GM12878 (cell line): ENCODE measurements around the gene BTBD9. TPM values are rescaled to one million over a fixed set of nuclear protein-coding genes. Genes with fewer than 3 reads are reported as not detected.

Source experiments
- BMI1 ChIP-seq: fragments of 450-650 bp; IDR thresholded peaks from 2 replicates; pipeline ENCODE4 v1.6.1; 2016; ENCODE audit warnings: mild to moderate bottlenecking, moderate library complexity, borderline replicate concordance
- CREB1 ChIP-seq: IDR thresholded peaks from 2 replicates; pipeline ENCODE4 v1.6.1; 2012; ENCODE audit warnings: low read depth, mild to moderate bottlenecking, inconsistent platforms
- JUNB ChIP-seq: IDR thresholded peaks from 2 replicates; pipeline ENCODE4 v1.6.1; 2016; ENCODE audit warnings: antibody characterized with exemption, mild to moderate bottlenecking
- RAD51 ChIP-seq: fragments of 450-650 bp; IDR thresholded peaks from 2 replicates; pipeline ENCODE4 v1.6.1; 2016; ENCODE audit warnings: moderate library complexity, mild to moderate bottlenecking, inconsistent platforms
- RB1 ChIP-seq: fragments of 450-650 bp; formaldehyde crosslinking; IDR thresholded peaks from 2 replicates; pipeline ENCODE4 v1.6.1; 2017; ENCODE audit warnings: mild to moderate bottlenecking, borderline replicate concordance
- SPI1 ChIP-seq: IDR thresholded peaks from 2 replicates; pipeline ENCODE4 v1.6.1; 2011; ENCODE audit warnings: low read depth, mild to moderate bottlenecking, low read length, moderate library complexity, borderline replicate concordance; ENCODE audit not compliant: insufficient read depth
- polyA plus RNA-seq, 11 experiments: library from polyadenylated mRNA; depleted of rRNA in 4 of 11; unstranded in 6 of 11; stranded (reverse) in 5 of 11; fragments of >200 nt; fragmentation: Nextera tagmentation in 4 of 11; fragmentation: Illumina TruSeq in 1 of 11; extraction: Ambion mirVana in 4 of 11; extraction: Trizol in 1 of 11; gene quantifications; 1 replicate in 1 of 11; 2 replicates in 10 of 11; pipeline versions ENCODE4 v1.2.1 to v1.2.3, GENCODE V29; 2011 to 2016; ENCODE audit warnings: inconsistent platforms in 2 of 11, missing spikeins in 2 of 11, low read depth in 1 of 11
- total RNA-seq, 4 experiments: library from RNA; depleted of rRNA in 3 of 4; stranded (reverse); fragments of >200 nt in 3 of 4; fragmentation: Illumina TruSeq in 1 of 4; extraction: Trizol in 1 of 4; gene quantifications; 2 replicates each; pipeline versions ENCODE4 v1.2.1 to v1.2.3, GENCODE V29; 2013 to 2021
- TF ChIP-seq, protein P1 (sequence below), 3 experiments: IDR thresholded peaks in 2 of 3; conservative IDR thresholded peaks in 1 of 3; 2 replicates each; pipeline ENCODE4 v1.5.1; 2011; ENCODE audit warnings: low read depth in 3 of 3, low read length in 3 of 3, mild to moderate bottlenecking in 3 of 3, control low read depth in 2 of 3, moderate library complexity in 2 of 3, inconsistent platforms in 1 of 3, mixed read lengths in 1 of 3; ENCODE audit not compliant: control insufficient read depth in 2 of 3, insufficient read depth in 1 of 3; ENCODE audit errors: extremely low read depth in 1 of 3
- TF ChIP-seq, protein P2 (sequence below): fragments of 450-650 bp; IDR thresholded peaks from 2 replicates; pipeline ENCODE4 v1.6.1; 2016; ENCODE audit warnings: mild to moderate bottlenecking, moderate library complexity, borderline replicate concordance

BTBD9 gene
- total and polyA plus RNA-seq, 10 of the 15 experiments (the other 5 are each of a cell fraction or from before 2014, with no cell fraction given), result 0.22 to 8.6 (median 4.6) TPM

DNA sequence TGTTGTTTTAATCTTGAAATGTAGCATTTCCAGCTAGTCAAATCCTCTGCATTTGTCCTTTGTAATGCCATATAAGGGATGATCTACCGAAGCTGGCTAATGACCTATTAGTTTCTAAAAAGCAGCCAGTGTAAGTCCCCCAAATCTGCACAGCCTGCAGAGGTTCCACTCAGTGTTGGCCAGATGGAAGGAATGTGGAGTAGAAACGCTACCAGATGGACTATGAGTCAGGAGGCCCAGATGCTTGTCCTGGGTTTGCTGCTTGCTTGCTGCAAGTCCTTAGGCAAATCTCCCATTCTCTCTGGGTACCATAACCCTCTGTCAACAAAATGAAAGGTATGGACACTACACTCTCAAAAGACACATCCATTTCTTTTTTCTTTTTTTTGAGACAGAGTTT is 149.8 kb downstream of the BTBD9 start (continued):
- TF ChIP-seq, protein P1, sequence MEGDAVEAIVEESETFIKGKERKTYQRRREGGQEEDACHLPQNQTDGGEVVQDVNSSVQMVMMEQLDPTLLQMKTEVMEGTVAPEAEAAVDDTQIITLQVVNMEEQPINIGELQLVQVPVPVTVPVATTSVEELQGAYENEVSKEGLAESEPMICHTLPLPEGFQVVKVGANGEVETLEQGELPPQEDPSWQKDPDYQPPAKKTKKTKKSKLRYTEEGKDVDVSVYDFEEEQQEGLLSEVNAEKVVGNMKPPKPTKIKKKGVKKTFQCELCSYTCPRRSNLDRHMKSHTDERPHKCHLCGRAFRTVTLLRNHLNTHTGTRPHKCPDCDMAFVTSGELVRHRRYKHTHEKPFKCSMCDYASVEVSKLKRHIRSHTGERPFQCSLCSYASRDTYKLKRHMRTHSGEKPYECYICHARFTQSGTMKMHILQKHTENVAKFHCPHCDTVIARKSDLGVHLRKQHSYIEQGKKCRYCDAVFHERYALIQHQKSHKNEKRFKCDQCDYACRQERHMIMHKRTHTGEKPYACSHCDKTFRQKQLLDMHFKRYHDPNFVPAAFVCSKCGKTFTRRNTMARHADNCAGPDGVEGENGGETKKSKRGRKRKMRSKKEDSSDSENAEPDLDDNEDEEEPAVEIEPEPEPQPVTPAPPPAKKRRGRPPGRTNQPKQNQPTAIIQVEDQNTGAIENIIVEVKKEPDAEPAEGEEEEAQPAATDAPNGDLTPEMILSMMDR (IDR thresholded peaks at IDR 0.05 in 2 of 3, conservative IDR thresholded peaks at IDR 0.05 in 1 of 3; ENCODE audit: control insufficient read depth in 2 of 3, extremely low read depth in 1 of 3, insufficient read depth in 1 of 3, low read depth in 3 of 3, low read length in 3 of 3), result no peak
- TF ChIP-seq, protein P2, sequence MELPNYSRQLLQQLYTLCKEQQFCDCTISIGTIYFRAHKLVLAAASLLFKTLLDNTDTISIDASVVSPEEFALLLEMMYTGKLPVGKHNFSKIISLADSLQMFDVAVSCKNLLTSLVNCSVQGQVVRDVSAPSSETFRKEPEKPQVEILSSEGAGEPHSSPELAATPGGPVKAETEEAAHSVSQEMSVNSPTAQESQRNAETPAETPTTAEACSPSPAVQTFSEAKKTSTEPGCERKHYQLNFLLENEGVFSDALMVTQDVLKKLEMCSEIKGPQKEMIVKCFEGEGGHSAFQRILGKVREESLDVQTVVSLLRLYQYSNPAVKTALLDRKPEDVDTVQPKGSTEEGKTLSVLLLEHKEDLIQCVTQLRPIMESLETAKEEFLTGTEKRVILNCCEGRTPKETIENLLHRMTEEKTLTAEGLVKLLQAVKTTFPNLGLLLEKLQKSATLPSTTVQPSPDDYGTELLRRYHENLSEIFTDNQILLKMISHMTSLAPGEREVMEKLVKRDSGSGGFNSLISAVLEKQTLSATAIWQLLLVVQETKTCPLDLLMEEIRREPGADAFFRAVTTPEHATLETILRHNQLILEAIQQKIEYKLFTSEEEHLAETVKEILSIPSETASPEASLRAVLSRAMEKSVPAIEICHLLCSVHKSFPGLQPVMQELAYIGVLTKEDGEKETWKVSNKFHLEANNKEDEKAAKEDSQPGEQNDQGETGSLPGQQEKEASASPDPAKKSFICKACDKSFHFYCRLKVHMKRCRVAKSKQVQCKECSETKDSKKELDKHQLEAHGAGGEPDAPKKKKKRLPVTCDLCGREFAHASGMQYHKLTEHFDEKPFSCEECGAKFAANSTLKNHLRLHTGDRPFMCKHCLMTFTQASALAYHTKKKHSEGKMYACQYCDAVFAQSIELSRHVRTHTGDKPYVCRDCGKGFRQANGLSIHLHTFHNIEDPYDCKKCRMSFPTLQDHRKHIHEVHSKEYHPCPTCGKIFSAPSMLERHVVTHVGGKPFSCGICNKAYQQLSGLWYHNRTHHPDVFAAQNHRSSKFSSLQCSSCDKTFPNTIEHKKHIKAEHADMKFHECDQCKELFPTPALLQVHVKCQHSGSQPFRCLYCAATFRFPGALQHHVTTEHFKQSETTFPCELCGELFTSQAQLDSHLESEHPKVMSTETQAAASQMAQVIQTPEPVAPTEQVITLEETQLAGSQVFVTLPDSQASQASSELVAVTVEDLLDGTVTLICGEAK, result no peak
- no peak for TF ChIP-seq RB1
- TF ChIP-seq RAD51, result no peak
- TF ChIP-seq BMI1, result no peak
- TF ChIP-seq SPI1, result no peak
- no peak for TF ChIP-seq CREB1
- TF ChIP-seq JUNB, result no peak
